Activated CD4-positive, CD25-positive, alpha-beta regulatory T cell (primary cell): ENCODE data around the gene LPP.
"Not testable (repeated sequence)": the region's sequence is repeated elsewhere in the genome, so short reads cannot be mapped to it uniquely, and the experiment has no call there.

ENCODE experiments used
- DNase-seq, 4 experiments: peaks; one replicate each; lab custom pipeline; 2025; lab: John Stamatoyannopoulos, UW

Gene LPP

DNA sequence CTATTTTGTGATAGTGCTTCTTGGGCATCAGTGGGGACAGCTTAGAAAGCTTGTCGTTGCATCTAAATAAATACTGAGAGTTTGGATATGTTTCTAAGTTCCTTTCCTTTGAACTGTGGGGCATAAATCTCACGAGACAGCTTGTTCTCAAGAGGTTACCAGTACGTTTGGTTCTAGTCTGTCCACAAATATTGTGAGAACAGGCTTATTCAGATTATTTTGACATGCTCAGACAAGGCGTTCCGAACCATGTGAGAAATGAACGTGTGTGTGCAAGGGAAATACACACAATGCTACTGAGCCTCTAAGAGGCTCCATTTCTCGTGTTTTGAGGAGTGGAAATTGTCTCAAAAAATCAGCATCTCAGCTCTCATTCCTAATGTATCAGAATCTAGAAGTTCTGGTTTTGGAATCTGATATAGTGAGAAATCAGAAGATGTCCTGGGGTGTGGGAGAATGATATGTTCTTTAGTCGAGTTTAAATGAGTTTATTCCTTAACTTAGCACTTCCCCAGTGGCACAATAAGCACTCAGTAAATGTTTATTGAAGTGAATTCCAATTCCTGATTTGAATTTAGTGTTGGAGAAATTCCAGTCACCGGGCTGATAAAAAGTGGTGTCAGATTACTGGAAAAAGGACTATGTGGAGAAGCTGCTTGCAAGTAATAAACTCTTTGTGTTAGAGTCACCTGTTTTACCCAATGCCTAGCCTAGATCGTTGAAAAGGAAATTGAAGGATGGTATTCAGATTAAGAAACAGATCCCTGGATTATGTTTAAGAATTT, 481.5 kb downstream of the LPP start:
- no peak for DNase-seq

DNA sequence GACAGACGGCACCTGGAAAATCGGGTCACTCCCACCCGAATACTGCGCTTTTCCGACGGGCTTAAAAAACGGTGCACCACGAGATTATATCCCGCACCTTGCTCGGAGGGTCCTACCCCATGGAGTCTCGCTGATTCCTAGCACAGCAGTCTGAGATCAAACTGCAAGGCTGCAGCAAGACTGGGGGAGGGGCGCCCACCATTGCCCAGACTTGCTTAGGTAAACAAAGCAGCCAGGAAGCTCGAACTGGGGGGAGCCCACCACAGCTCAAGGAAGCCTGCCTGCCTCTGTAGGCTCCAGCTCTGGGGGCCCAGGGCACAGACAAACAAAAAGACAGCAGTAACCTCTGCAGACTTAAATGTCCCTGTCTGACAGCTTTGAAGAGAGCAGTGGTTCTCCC, 482.3 kb downstream of the LPP start:
- DNase-seq, result not testable (repeated sequence)

DNA sequence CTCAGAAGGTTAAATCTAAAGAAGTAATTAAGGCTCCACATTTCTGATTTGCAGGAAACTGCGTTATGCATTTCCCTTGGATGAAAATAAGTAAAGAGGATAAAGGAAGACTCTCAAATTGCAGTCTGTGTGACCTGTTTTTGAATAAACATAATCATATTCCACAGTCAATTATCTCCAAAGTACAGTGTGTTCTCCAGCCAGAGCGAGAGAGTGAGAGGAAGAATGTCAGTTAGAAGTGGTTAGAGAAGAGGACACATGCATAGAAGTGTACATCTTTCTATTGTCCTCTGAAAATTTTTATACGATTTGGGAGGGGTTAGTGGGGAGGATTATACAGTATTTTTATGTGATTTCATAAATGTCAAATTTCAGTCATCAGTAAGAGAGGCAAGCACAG, 487.1 kb downstream of the LPP start:
- no peak for DNase-seq

DNA sequence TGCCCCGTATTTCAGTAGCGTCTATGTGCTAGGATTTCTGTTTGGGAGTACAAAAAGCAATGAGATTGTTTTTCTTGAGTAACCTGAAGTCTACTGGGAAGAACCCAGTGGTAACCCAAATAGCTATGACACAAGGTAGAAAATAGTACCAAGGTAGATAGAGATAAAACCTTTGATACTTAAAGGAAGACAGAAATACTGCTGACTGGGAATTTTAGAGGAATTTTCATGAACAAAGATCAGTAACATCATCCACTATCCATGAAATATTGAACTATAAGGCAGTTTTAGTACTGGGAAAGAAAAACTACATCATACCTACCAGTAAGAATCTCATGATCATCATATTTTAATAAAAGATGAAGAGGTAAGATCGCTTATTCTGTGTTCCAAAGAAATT, 489.8 kb downstream of the LPP start:
- DNase-seq, result no peak

DNA sequence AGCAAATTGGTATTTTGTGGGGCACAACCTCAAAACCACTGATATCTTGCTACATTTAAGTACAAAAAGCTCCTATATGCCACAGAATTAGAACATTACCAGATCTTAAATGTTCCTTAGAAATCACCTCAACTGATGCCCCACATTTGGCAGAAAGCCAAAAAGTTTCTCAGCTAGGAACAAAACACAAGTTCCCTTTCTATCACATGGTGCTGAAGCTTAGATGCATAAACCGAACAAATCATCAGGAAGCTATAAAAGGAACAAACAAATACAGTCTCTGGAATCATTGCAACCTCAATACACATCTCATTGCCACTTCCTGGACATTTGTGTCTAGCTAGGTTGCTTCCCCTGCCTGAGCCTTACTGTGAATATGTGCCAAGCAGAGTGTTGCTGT, 492.6 kb downstream of the LPP start:
- DNase-seq, result no peak

DNA sequence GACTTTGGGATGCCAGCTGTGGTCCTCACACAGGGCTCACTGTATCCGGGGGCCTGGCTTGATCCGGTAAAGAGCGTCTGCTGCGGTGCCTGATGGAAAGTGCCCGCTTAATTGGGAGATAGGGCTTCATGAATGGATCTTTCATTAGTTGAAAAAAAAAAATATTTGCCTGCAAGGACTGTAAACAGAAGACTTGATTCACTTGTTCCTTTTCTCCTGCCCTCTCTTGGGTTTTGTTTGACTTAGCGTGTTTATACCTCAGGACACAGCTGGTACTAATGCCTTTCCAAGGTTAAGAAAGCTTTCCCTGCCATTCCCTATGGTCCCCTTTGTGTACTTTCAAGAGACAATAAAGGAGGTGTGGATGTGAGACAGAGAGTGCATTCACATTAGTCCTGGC, 493.3 kb downstream of the LPP start:
- no peak for DNase-seq

DNA sequence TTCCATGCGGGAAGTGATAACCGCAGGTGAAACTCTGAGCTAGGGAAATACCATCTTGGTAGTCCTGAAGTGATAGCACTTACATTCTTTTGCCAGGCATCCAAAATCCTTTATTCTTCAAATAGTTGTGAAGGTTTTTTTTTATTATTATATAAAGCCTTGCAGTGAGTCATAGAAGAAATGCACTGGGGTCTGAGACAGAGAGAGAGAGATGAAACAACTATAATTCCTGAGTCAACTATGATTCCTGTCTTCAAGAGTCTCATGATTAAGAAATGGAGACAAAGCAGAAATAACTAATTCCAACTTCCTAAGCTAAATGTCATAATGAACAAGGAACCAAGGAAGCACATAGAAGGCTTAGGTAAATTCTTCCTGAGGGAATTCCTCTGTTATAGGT, 495.6 kb downstream of the LPP start:
- DNase-seq, result no peak

DNA sequence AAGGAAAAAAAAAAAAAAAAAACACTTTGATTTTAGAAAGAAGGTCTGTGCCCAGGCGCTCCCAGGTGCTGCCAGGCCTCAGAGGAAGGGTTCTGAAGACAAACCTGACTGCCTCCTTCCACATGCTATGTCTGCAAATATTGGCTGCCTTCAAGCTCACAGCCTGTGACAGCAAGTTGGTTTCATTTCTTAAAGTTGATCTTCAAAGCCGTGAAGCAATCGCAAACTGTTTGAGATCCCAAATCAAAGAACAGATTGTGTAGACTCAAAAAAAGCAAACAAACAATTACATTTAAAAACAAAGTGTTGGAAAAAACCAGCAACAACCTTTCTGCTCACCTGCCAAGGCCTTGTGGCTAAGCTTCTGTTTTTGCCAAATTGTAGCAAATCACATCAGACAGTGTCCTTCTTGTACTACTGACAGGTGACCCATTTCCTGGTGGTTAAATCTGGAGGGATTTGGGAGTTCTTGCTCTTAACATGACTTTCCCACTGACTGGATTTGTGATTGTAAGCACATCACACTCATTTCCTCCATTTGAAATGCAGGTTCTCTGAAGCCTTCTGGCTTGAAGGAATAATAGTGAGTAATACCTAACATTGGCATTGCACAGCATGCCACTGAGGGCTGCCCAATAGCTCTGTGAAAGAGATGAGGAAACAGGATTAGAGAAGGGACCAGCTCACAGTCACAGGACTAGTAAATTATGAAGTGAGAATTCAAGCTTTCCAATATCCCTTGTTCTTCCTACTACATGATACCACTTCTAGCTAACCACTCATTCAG, 502.4 kb downstream of the LPP start:
- no peak for DNase-seq

DNA sequence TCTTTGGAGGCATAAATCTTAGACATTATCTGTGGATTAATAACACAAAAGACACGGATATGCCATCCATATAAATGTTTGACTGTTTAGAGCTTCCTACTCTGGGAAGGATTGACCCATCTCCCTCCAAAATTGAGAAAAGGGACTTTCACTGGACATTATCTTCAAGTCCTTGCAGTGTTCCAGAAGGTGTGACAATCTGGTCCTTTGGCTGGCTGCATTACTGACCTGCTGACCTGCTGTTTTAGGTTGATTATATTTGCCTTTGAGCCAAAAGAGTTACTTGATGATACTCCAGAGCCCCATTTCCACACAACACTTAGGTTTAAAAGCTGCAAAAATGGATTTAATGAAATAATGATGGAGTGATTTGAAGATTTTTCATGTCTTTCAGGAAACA, 504.6 kb downstream of the LPP start:
- DNase-seq, result no peak

DNA sequence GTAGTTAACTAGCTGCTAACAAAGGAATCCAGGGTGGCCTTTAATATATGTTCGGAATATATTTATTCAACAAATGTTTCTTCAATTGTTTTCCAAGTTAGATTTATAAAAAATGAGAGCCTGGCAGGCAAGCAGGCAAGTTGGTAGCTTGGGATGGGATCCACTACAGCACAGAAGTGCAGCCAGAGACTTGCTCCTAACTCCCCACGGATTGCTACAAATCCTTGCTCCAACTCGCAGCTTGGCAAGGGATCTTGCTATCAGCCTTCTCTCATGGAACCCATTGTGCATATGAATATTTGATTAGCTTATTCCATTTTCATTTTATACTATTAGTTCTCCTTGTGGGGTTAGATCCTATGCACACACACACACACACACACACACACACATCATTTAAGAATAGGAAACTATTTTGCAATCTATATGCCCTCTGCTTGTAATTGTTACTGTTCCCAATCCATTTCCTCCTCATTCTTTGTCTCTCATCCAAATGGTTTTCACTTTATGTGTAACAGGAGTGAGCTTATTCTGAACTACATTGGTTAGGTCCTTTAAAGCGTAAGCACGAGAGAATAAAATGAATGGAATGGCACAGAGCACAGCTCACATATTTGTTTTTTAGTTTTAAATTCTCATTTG, 505.6 kb downstream of the LPP start:
- DNase-seq, result no peak

DNA sequence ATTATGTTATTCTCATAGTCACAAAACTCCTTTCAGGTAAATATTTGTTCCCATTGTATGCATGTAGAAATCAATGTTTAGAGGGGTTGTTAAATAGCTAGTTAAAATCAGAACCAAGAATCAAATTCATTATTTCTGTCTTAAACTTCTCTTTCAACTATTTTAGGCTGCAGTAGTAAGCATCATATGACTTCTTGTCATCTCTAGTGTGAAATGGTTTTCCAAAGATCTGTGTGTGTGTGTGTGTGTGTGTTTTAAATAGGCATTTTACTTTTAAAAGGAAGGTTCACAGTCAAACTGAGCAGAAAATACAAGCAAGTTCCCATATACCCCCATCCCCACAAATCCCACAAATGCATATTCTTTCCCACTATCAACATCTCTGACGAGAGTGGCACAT, 506.5 kb downstream of the LPP start:
- DNase-seq, result no peak

DNA sequence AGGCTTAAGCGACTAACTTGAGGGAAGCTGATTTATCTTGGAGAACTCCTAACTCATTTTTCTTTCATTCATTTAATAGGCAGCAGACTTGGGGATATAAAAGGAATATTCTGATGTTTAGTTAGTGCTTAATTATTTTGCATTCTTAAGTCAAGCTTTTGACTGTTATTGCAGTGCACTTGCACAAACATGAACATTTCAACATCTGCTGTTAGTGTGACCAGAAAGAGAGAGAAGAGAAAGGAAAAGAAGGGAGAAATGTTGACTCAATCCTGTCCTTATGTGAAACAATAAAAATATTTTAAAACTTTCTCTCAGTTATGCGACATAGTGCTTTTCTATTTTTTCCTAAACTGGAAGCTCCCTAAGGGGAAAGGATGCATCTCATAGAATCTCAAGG, 507.8 kb downstream of the LPP start:
- no peak for DNase-seq

DNA sequence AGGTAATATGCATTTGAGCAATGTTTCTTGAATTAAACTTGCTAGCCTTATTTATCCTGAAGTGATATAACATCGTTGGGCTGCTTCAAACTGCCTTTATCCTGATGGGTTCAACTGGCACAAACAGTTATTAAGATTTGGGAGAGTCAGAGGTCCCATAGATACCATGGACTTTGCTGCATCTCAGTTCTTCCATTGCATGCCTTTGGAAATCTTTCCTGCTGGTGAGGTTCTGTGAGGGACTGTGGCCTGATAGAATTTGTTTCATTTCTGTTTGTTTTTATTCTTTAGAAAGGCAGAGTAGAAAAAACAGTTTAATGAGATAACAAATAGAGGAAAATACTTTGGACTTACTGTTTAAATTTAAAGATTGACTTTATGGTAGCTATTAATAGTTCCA, 508.3 kb downstream of the LPP start:
- DNase-seq, result no peak

DNA sequence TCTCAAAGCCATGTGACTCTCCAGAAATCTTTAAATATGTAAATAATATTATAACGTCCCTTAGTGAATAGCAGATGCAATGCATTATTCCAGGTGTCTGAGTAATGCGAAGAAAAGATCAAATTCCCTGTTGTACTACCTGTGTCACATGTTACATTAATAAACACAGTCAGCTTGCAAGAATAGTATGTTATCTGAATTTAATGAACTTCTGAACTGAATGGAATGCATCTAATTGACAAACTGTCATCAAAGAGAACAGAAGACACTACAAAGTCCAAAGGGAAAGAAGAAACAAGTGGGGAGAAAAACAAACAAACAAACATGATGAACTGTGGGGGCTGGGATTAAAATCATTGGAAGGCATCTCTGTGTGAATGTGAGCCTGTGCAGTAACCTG, 508.8 kb downstream of the LPP start:
- DNase-seq, result no peak

DNA sequence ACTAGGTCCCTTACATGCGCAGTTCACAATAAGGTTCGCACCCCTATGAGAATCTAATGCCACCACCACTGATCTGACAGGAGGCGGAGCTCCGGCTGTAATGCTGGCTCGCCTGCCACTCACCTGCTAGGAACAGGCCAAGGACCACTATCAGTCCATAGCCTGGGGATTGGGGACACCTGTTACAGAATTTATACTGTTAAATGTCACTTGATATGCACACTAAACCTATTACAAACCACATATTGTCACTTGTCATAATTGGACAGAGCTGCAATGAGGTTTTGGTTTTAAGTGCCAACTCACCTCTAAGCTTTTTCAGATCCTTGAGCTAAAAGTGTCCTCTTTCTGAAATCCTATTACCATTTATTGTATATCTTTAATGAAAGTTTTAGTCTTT, 509.9 kb downstream of the LPP start:
- no peak for DNase-seq

DNA sequence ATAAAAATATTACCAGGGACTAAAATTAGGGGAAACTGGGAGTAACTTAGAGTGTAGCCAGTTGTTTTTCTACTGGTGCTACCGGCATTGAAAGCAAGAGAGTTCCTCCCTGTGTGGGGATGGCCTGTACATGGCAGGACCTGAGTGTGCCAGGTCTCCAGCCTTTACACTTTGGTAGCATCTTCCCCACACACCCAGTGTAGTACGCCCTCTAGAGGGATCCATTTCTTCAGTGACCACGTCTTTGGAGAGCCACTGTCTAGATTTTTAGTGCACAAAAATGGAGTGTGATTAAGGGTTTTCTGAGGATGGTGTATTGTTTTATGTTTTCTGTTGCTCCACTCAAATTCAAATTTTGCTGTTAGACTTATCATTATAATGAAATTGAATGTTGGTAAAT, 510.8 kb downstream of the LPP start:
- no peak for DNase-seq

DNA sequence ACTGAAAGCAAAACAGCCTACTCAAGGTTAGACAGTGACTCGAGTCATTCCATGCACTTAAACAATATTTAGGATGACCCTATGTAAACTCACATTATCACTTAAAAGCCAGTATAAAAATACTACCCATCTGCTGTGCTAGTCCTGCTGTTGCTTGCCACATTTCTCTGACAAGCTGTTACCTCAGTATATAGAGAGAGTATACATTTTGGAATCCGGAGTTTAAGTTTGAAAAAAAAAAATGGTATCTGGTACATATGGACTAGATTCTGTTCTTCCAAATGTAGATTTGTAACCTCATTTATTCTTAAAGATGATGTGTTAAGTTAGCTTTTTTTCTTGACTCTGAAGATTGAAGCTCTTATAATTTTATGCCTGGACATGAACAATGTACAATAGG, 514.0 kb downstream of the LPP start:
- DNase-seq, result no peak

DNA sequence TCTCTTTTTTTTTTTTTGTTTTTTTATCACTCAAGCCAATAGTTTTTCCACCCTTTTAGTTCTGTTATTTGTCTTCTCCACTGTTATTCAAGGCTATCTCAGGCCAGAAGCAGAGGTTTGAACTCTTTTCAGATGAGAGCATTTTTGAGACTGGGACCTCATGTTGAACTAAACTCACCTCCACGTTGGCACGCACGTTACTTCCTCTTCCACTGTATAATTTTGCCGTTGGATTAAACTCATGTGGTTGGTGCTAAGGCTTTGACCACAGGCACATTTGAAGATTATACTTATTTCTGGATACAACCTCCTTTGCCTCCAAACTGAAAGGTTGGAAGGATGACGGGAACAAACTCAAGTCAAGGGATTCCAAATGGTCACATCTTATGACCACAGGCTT, 516.5 kb downstream of the LPP start:
- no peak for DNase-seq

DNA sequence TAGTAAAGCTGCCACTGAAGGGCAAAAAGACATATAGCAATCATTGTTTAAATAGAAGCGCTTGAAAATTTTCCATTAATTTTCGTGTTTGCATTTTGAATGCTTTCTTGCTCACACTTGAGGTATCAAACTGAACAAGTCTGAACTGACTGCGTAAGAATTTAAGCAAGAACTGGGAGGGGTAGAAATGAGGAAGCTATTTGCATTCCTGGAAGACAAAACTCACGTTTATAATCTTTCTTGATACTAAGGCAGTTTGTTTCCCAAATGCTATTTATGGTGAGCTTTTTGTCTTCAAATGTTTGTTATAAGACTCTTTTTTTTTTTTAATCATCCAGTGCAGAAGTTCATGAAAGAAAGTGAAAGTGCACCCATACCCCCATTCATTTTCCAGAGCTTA, 518.0 kb downstream of the LPP start:
- DNase-seq, result no peak

DNA sequence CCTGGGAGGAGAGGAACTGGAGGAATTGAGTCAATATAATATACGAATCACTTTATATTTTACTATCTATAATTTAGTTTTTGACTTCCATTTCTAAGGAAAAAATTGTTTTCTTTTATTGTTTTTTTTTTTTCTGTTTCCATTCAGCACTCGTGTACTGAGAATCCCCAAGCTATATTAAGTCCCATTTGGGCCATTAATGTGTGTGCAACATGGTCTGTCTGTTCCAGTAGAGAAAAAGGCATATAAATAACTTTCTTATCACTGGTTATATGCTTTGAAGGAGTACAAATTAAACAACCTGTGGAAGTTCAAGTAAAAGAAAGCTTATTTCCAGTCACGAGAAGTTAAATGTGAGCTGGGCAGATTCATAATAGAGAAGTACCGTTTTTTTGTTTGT, 518.9 kb downstream of the LPP start:
- no peak for DNase-seq

DNA sequence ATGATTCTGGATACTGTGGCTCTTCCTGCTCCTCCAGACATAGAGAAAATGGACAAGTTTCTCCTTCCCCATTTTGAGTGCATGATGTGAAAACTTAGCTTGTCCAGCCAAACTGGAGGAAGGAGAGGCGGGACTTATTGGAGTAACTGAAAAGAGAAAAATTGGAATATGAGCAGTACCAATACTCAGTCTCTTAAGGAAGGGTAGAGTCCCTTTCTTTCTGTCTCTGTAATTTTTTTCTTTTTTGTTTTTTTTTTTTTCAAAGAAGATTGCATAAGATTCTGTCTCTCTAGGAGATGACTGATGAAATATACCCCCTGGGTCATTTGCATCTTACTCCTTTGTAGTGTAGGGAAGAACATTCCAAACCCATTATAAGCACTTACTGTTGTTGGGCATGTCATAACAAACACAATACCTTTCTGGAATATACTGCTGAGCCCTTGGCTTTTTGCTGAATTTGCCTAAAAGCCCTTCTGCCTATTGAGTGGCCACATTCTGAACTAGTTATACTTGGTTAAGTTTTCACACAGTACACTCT, 519.8 kb downstream of the LPP start:
- no peak for DNase-seq

DNA sequence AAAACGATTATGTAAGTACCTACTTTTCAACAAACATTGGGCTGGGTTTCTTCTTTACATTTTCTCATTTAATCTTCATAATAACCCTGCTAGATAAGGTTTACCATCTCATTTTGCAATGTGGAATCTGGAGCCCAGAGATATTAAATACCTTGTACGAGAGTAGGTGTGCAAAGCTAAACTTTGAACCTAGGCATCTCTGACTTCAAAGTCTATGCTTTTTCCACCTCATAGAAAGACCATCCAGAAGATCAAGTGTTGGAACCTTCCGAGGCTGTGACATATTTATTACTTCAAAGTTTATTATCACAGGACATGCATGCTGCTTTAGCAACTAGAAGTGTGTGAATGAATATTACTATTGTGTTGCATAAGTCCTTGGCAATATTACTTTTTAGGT, 520.6 kb downstream of the LPP start:
- no peak for DNase-seq

DNA sequence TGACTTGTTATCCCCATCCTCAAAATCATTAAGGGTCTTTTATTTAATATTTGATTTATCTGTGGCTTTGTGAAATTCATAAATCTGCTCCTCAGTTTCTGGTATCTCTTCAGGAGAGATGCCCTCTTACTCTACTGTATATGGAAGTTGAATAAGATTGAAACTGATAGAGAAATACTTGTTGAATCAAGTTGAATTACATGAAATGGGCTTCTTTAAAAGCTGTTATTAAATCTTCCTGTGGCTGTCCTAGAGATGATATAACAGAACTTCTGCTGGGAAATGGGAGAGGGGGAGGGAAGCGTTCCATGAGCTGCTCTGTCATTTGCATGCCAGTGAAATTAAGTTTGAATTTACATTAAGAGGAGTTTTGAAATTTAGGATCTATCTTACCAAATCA, 523.4 kb downstream of the LPP start:
- no peak for DNase-seq
